Adrenal gland (tissue), 12 donors: ENCODE measurements around the gene FCRL2. TPM values are rescaled to one million over a fixed set of nuclear protein-coding genes. Genes with fewer than 3 reads are reported as not detected.

ENCODE experiments used
- DNase-seq, 7 donors: peaks; one replicate each; pipeline ENCODE4 v3.0.0-alpha.2; 2019 to 2020
- H3K27ac ChIP-seq, 5 donors: fragments of 200-600 bp; sonication (generic) in 4 of 5; 1 replicate in 3 of 5; 2 replicates in 2 of 5; pipeline versions ENCODE4 v1.5.1 to v1.8.0; 2016 to 2020; ENCODE audit warnings: mild to moderate bottlenecking in 1 of 5
- H3K27me3 ChIP-seq: fragments of 200-600 bp; 2 replicates; pipeline ENCODE4 v1.8.0; 2021
- H3K36me3 ChIP-seq, 2 donors: fragments of 200-600 bp; replicated peaks in 1 of 2; 1 replicate in 1 of 2; 2 replicates in 1 of 2; pipeline versions ENCODE4 v1.5.1 to v1.8.0; 2018 to 2022
- H3K4me1 ChIP-seq, 2 donors: fragments of 200-600 bp; replicated peaks in 1 of 2; 1 replicate in 1 of 2; 2 replicates in 1 of 2; pipeline versions ENCODE4 v1.5.1 to v1.8.0; 2018 to 2021
- H3K4me3 ChIP-seq, 4 donors: fragments of 200-600 bp; sonication (generic) in 3 of 4; one replicate each; pipeline ENCODE4 v1.5.1; 2016 to 2018
- H3K9me3 ChIP-seq, 3 donors: fragments of 200-600 bp; sonication (generic) in 1 of 3; replicated peaks in 1 of 3; 1 replicate in 2 of 3; 2 replicates in 1 of 3; pipeline versions ENCODE4 v1.5.1 to v1.8.0; 2016 to 2021
- POLR2A ChIP-seq, 2 donors: fragments of 450-650 bp; IDR thresholded peaks; one replicate each; pipeline ENCODE4 v1.6.1; 2017; ENCODE audit warnings: antibody characterized with exemption in 2 of 2, mild to moderate bottlenecking in 2 of 2, moderate library complexity in 1 of 2
- WGBS, 4 donors: extraction: QIAGEN DNeasy Blood & Tissue Kit in 2 of 4; methylation state at CpG; one replicate each; pipeline versions ENCODE4 v1.1.5 to v1.1.7; 2013 to 2017; 5-methylcytosine and 5-hydroxymethylcytosine counted together
- intact Hi-C, 2 donors: fragments of 100-400 bp; cut with DNase I; formaldehyde crosslinking; loops; one replicate each; pipeline versions ENCODE4 v1.14.1 to v1.15.0; 2022 to 2023
- polyA plus RNA-seq, 3 donors: library from polyadenylated mRNA; stranded (reverse); fragments of 200-250 nt in 2 of 3; fragments of 350-450 nt in 1 of 3; fragmentation: Illumina TruSeq in 1 of 3; extraction: RNeasy Lipid Tissue Mini Kit (QIAGEN cat#74804) in 1 of 3; gene quantifications; one replicate each; pipeline ENCODE4 v1.2.3, GENCODE V29; 2013 to 2014
- total RNA-seq, 9 donors: library from RNA; depleted of rRNA in 4 of 9; stranded (reverse); fragments of >200 nt in 4 of 9; fragments of 120-200 nt in 1 of 9; fragmentation: NEBNext Ultra II Directional in 1 of 9; extraction: Animal tissue kit (Norgen Biotek cat#: 25700) in 1 of 9; gene quantifications; one replicate each; pipeline versions ENCODE4 v1.1.0 to v1.2.4, GENCODE V29; 2013 to 2023
- TF ChIP-seq, protein P1 (sequence below), 6 experiments: fragments of 450-650 bp in 4 of 6; fragments of 200-600 bp in 2 of 6; sonication (generic) in 1 of 6; IDR thresholded peaks; 1 replicate in 5 of 6; 2 replicates in 1 of 6; pipeline versions ENCODE4 v1.5.1 to v1.8.0; 2016 to 2021; ENCODE audit warnings: antibody characterized with exemption in 6 of 6, mild to moderate bottlenecking in 2 of 6, moderate library complexity in 1 of 6
- donor health status: healthy with polysubstance abuse.
- donor health status: Bipolar disorder and iron deficiency.
- donor health status: DM: yes; HTN: yes; CAD: no.
- donor health status: DM: no; HTN: no; CAD: no.
- donor health status: DM: no; HTN: no; CAD: no.
- donor health status: DM: yes; HTN: yes; CAD: no.

FCRL2 gene
- total and polyA plus RNA-seq, 12 donors, result 0.03 to 0.15 (median 0.08) TPM; not detected in 9

DNA sequence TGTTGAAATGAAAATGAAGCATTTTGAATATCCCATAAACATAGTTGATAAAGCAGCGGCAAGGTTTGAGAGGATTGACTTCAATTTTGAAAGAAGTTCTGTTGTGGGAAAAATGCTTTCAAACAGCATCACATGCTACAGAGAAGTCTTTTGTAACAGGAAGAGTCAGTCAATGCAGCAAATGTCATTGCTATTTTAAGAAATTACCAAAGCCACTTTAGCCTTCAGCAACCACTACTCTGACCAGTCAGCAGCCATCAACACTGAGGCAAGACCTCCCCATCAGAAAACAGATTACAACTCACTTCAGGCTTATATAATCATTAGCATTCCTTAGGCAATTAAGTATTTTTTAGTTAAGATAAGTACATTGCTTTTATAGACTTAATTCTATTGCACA, 42.6 kb downstream of the FCRL2 start:
- no peaks in the 10 kb centered on the region for H3K4me1 ChIP-seq
- no peaks in the 10 kb centered on the region for H3K36me3 ChIP-seq
- DNase-seq, result no peak
- H3K27me3 ChIP-seq, result no peaks in the 10 kb centered on the region
- TF ChIP-seq POLR2A (IDR thresholded peaks at IDR 0.05), result no peak
- TF ChIP-seq, protein P1, sequence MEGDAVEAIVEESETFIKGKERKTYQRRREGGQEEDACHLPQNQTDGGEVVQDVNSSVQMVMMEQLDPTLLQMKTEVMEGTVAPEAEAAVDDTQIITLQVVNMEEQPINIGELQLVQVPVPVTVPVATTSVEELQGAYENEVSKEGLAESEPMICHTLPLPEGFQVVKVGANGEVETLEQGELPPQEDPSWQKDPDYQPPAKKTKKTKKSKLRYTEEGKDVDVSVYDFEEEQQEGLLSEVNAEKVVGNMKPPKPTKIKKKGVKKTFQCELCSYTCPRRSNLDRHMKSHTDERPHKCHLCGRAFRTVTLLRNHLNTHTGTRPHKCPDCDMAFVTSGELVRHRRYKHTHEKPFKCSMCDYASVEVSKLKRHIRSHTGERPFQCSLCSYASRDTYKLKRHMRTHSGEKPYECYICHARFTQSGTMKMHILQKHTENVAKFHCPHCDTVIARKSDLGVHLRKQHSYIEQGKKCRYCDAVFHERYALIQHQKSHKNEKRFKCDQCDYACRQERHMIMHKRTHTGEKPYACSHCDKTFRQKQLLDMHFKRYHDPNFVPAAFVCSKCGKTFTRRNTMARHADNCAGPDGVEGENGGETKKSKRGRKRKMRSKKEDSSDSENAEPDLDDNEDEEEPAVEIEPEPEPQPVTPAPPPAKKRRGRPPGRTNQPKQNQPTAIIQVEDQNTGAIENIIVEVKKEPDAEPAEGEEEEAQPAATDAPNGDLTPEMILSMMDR (IDR thresholded peaks at IDR 0.05), result no peak
- H3K27ac ChIP-seq, result no peak overlapping the region
- no peaks in the 10 kb centered on the region for H3K9me3 ChIP-seq
- 65 to 89% (median 78%) methylated on average over 1 of the region's 1 CpG for WGBS, 4 donors
- intact Hi-C loops, result no loop called here
- H3K4me3 ChIP-seq, result no peak overlapping the region

DNA sequence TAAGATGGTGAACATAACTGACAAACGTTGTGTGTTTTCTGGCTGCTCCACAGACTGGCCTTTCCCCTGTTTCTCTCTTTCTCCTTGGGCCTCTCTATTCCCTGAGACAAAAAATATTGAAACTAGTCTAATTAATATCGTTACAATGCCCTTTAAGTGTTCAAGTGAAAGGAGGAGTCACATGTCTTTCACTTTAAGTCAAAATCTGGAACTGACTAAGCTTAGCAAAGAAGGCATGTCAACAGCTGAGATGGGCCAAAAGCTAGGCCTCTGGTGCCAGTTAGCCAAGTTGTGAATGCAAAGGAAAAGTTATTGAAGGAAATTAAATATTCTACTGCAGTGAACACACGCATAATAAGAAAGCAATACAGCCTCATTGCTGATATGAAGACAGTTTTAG, 44.2 kb downstream of the FCRL2 start:
- 68 to 77% (median 75%) methylated on average over 3 of the region's 3 CpGs for WGBS, 4 donors
- intact Hi-C loops, result no loop called here
- Histone ChIP-seq H3K9me3 (no peaks in the 10 kb centered on the region), H3K27ac (no peak overlapping the region), H3K4me1 (no peaks in the 10 kb centered on the region), H3K36me3 (no peaks in the 10 kb centered on the region), H3K4me3 (no peak overlapping the region), H3K27me3 (no peaks in the 10 kb centered on the region)
- no peak for TF ChIP-seq POLR2A (IDR thresholded peaks at IDR 0.05)
- TF ChIP-seq, protein P1 (IDR thresholded peaks at IDR 0.05), result no peak
- DNase-seq, result no peak

DNA sequence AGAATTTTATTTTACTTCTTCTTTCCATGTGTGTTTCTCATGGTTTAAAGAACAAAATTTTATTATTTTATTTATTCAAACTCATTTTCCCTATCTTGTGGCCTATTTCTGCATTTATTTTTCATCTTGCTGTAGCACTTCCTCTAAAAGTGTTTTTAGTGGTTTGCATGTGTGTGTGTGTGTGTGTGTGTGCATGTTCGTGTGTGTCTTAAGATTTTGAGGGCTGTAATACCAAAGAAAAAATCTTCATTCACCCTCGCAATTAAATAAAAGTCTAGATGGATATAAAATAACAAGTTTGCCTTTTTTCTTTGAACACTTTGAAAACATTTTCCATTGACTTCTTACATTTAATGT, 51.7 kb downstream of the FCRL2 start:
- no peak for DNase-seq
- intact Hi-C loops, result no loop called here
- Histone ChIP-seq H3K4me3 (no peak overlapping the region), H3K9me3 (no peaks in the 10 kb centered on the region), H3K4me1 (no peaks in the 10 kb centered on the region), H3K27me3 (no peaks in the 10 kb centered on the region), H3K36me3 (no peaks in the 10 kb centered on the region), H3K27ac (no peak overlapping the region)
- 40 to 60% (median 52%) methylated on average over 2 of the region's 2 CpGs for WGBS, 4 donors
- no peak for TF ChIP-seq POLR2A (IDR thresholded peaks at IDR 0.05)
- TF ChIP-seq, protein P1 (IDR thresholded peaks at IDR 0.05), result no peak

DNA sequence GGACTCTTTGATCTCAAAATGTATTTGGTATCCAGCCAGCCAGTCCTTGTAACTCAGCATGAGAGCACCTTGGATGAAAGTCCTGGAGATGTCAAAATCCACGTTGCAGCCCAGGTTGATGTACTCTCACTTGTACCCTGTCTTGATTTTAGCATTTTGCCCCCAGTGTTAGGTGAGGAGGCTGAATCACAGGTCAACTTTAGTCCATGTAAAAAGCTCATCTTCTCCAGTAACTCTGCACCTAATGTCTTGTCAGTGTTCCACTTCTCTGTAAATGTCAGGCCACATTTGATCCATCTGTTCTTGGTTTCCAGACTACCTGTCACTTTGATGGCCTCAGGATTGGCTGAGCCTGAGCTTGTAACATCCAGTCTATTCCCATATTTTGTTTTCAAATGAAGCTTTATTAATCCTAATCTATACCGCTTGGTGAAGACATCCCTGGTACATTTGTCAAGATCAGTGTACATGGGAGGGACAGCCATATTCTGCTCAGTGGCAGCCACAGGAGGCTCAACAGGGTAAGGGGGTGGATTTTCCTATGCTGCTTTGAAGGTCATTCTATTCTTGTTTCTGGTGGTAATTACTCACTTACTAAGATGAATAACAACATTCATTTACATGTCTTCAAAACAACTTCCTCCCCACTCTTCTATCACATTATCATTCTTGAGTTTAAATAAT, 52.3 kb downstream of the FCRL2 start:
- Histone ChIP-seq H3K4me1 (no peaks in the 10 kb centered on the region), H3K36me3 (no peaks in the 10 kb centered on the region), H3K9me3 (no peaks in the 10 kb centered on the region), H3K4me3 (no peak overlapping the region), H3K27me3 (no peaks in the 10 kb centered on the region), H3K27ac (no peak overlapping the region)
- DNase-seq, result no peak
- WGBS, 4 donors, result 69 to 74% (median 72%) methylated on average over 2 of the region's 2 CpGs
- TF ChIP-seq POLR2A (IDR thresholded peaks at IDR 0.05), result no peak
- TF ChIP-seq, protein P1 (IDR thresholded peaks at IDR 0.05), result no peak
- intact Hi-C loops, result no loop called here
